CD4-positive, alpha-beta T cell treated with Interferon gamma for 1 hour (primary cell): Measurements from ENCODE around the gene ABHD11.
A peak's percentile ranks its signal among the peaks of the same experiment; 100 is the strongest.
"Not testable (repeated sequence)": the region's sequence is repeated elsewhere in the genome, so short reads cannot be mapped to it uniquely, and the experiment has no call there.

Source experiments
- DNase-seq: peaks from one replicate; pipeline ENCODE4 v3.0.0-alpha.2; 2020

Gene ABHD11

GRCh38 chr7:73742753-73743641, 4.4 kb upstream of the ABHD11 start:
- DNase-seq: peak; percentile 38

GRCh38 chr7:73742338-73742752, 3.7 kb upstream of the ABHD11 start:
- no peak for DNase-seq

- DNase-seq: no peak
Observed at GRCh38 chr7:73741600-73741999, 3.0 kb upstream of the ABHD11 start.

- DNase-seq: no peak
Observed at GRCh38 chr7:73740771-73741170, 2.2 kb upstream of the ABHD11 start.

- no peak for DNase-seq
Observed at GRCh38 chr7:73740212-73740611, 1.6 kb upstream of the ABHD11 start.

- DNase-seq: no peak
Observed at GRCh38 chr7:73739387-73739767, 775 bp upstream of the ABHD11 start.

GRCh38 chr7:73738220-73738611, 386 bp downstream of the ABHD11 start:
- peak; percentile 49 for DNase-seq

- DNase-seq: no peak
Observed at GRCh38 chr7:73737491-73738219, 947 bp downstream of the ABHD11 start.

GRCh38 chr7:73736885-73737284, 1.7 kb downstream of the ABHD11 start:
- DNase-seq: no peak

GRCh38 chr7:73735528-73735905, 3.1 kb downstream of the ABHD11 start:
- DNase-seq: no peak

- peak; percentile 82 for DNase-seq
Observed at GRCh38 chr7:73734619-73735527, 3.7 kb downstream of the ABHD11 start.

GRCh38 chr7:73732397-73732796, 6.2 kb downstream of the ABHD11 start:
- DNase-seq: no peak

GRCh38 chr7:73730485-73730884, 8.1 kb downstream of the ABHD11 start:
- no peak for DNase-seq

- DNase-seq: no peak
Observed at GRCh38 chr7:73728551-73728950, 10.1 kb downstream of the ABHD11 start.

GRCh38 chr7:73727952-73728351, 10.7 kb downstream of the ABHD11 start:
- no peak for DNase-seq

GRCh38 chr7:73726083-73726466, 12.5 kb downstream of the ABHD11 start:
- no peak for DNase-seq

- no peak for DNase-seq
Observed at GRCh38 chr7:73723813-73724212, 14.8 kb downstream of the ABHD11 start.

- no peak for DNase-seq
Observed at GRCh38 chr7:73722785-73723184, 15.8 kb downstream of the ABHD11 start.

- DNase-seq: not testable (repeated sequence)
Observed at GRCh38 chr7:73722182-73722581, 16.4 kb downstream of the ABHD11 start.

- no peak for DNase-seq
Observed at GRCh38 chr7:73721377-73721817, 17.2 kb downstream of the ABHD11 start.

- DNase-seq: not testable (repeated sequence)
Observed at GRCh38 chr7:73720443-73720842, 18.2 kb downstream of the ABHD11 start.

GRCh38 chr7:73719806-73720169, 18.8 kb downstream of the ABHD11 start:
- no peak for DNase-seq
